Esophagus muscularis mucosa (tissue), 4 donors: ENCODE results near the gene ART4.

Experiments used
- EP300 ChIP-seq: sonication (generic); formaldehyde crosslinking; IDR thresholded peaks from one replicate; pipeline ENCODE4 v1.6.1; 2017; ENCODE audit warnings: antibody characterized with exemption
- POLR2A ChIP-seq: fragments of 450-650 bp; IDR thresholded peaks from one replicate; pipeline ENCODE4 v1.6.1; 2017; ENCODE audit warnings: antibody characterized with exemption, moderate library complexity, mild to moderate bottlenecking, low read depth
- POLR2AphosphoS5 ChIP-seq, 2 donors: sonication (generic); formaldehyde crosslinking; IDR thresholded peaks; one replicate each; pipeline ENCODE4 v1.6.1; 2017; ENCODE audit warnings: antibody characterized with exemption in 2 of 2
- TF ChIP-seq, protein P1 (sequence below), 3 experiments: fragments of 200-600 bp in 2 of 3; fragments of 450-650 bp in 1 of 3; sonication (generic) in 2 of 3; IDR thresholded peaks; one replicate each; pipeline ENCODE4 v1.5.1; 2017 to 2019; ENCODE audit warnings: antibody characterized with exemption in 3 of 3, mild to moderate bottlenecking in 2 of 3, moderate library complexity in 1 of 3

DNA sequence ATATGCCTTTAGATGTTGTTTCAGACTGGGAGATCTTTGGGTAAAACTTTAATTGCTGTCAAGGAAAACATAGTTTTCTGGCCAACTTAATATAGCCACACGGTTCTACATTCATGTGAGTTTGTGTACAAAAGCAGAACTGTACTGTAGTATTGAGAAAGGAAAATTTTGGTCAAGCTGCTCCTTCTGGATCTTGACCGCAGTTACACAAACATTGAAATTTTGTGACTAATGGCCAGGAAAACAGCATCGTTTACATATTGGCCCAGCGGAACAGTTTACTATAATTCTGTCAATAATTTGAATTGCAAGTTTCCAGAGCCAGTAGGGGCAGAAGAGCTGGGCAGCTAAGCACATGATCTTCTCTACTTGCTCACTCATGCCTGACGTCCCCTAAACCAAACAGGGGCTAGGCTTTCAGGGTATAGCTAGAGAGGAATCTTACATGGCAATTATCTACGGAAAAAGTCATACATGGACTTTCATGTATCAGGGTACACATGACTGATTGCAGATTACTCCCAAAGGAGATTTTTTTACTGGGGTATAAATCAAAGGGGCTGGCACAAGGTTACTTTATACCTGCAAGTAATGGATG lies 11.4 kb upstream of the ART4 start:
- TF ChIP-seq EP300 (no peak), POLR2A (no peak), POLR2AphosphoS5 (IDR thresholded peaks at IDR 0.05) (no peak)
- TF ChIP-seq, protein P1, sequence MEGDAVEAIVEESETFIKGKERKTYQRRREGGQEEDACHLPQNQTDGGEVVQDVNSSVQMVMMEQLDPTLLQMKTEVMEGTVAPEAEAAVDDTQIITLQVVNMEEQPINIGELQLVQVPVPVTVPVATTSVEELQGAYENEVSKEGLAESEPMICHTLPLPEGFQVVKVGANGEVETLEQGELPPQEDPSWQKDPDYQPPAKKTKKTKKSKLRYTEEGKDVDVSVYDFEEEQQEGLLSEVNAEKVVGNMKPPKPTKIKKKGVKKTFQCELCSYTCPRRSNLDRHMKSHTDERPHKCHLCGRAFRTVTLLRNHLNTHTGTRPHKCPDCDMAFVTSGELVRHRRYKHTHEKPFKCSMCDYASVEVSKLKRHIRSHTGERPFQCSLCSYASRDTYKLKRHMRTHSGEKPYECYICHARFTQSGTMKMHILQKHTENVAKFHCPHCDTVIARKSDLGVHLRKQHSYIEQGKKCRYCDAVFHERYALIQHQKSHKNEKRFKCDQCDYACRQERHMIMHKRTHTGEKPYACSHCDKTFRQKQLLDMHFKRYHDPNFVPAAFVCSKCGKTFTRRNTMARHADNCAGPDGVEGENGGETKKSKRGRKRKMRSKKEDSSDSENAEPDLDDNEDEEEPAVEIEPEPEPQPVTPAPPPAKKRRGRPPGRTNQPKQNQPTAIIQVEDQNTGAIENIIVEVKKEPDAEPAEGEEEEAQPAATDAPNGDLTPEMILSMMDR (IDR thresholded peaks at IDR 0.05), result no peak
